Lung microvascular endothelial cell (primary cell): ENCODE data around the gene ELK3. TPM values are rescaled to one million over a fixed set of nuclear protein-coding genes. Genes with fewer than 3 reads are reported as not detected.
"Not testable (repeated sequence)": the region's sequence is repeated elsewhere in the genome, so short reads cannot be mapped to it uniquely, and the experiment has no call there.

Experiments
- DNase-seq, 2 donors: peaks; one replicate each; pipeline versions ENCODE4 v3.0.0 to v3.0.0-alpha.2; 2010; ENCODE audit warnings: low read depth in 2 of 2
- total RNA-seq: library from RNA; depleted of rRNA; stranded (reverse); fragments of >200 nt; gene quantifications from 2 replicates; pipeline ENCODE4 v1.2.1, GENCODE V29; 2014

Gene ELK3
- total RNA-seq, 1 donor from 2014 or later, result 47.2 TPM

DNA sequence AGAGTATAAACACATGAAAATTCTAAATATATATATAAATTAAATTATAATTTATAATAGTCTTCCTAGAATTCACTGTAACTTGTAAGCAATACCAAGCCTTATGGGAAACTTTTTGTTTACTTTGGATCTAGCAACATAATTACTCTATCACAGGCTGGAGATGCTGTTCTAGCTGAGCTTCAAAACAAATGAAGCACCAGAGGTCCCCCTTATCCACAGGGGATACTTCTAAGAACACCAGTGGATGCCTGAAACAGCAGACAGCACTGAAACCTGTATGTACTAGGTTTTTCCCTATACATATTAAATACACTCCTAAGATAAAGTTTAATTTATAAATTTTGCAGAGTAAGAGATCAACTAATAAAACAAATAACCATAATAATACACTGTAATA, 109.5 kb downstream of the ELK3 start:
- DNase-seq, result peak in 1 of 2 donors; percentile 31

DNA sequence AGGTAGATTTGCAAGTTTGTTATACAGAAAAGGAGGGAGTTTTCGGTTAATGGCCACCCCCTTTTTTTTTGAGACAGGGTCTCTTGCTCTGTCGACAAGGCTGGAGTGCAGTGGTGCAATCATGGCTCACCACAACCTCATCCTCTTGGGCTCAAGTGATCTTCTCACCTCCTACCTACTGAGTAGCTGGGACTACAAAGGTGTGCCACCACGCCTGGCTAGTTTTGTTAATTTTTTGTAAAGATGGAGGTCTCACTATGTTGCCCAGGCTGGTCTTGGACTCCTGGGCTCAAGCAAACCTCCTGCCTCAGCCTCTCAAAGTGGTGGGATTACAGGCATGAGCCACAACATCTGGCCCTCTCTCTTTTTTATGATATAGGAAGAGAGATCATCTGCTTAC, 111.5 kb downstream of the ELK3 start:
- DNase-seq, result no peak

DNA sequence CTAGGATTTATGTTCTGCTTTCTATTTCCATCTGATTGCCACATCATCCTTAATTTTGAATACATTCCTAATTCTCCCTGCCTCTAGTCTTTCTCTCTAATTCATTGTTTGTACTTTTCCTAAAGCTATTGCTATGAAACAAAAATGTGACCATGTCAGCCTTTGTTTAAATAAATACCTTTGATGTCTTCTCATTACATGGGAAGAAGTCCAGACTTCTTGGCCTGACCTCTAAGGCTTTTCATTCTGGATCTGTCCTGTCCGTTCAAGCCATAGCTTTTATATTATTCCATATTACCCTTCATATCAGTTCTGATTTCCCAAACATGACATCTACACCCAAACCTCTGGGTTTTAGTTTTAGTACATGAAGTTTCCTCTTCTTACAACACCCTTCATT, 114.7 kb downstream of the ELK3 start:
- no peak for DNase-seq

DNA sequence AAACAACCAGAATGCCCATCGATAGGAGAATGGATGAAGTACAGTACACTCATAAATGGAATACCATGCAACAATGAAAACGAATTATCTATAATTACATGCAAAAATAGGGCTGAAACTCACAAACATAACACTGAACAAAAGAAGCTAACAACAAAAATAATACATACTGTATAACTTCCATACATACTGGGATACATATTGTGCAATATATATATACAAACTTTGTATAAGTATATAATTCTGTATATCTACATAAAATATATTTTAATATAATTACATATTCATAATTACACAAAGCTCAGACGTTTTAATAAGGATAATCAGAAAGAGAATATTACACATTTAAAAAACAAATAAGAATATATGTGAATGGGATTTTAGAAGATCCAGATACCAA, 115.9 kb downstream of the ELK3 start:
- DNase-seq, result no peak

DNA sequence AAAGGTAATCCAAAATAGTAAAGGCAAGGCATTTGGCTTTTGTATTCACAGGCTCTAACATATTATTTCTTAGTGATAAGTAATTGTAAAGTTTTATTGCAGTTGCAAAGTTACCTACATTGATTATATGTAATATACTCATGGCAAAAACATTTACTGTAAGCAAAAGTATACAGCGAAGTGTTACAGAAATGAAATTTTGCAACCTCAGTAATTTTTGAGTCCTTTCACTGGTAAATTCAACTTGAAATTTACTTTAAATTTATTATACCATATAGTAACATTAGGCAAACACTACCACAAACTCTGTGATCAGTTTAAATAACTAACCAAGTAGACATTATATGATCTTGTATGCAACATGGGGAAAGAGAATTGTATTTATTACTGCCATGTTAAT, 117.0 kb downstream of the ELK3 start:
- DNase-seq, result no peak

DNA sequence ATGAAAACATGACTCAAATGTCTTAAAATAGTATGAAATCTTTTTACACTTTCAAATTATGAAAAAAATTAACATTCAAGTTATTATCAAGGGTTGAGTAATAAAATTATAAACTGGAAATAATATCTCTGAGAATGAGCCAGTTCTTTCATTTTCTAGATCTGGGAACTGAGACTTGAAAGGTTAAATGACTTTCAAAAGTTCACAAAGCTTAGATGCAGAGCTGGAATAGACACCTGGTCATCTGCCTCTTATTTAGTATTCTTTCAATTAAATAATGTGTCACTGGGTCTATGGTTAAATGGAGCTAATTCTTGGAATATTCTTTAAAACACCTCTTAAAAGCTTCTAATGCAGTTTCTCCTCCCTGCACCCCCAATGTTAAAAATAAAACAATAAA, 119.4 kb downstream of the ELK3 start:
- no peak for DNase-seq

DNA sequence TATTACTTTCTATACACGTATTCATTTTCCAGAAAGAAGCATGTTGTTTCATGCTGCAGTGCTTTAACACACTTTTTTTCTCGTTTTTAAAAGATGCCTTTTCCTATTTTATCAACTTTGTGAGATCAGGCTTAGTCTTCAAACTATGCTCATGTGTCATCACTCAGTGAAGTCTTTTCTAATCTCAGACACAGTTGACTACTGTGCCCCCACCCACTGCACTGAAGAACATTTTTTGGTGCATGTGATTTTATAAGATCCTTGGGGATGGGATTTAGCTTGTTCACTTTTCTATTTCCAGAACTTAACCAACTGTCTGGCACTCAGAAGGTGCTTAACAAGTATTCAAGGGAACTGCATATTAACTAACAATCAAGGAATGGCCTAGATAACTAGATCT, 120.5 kb downstream of the ELK3 start:
- DNase-seq, result no peak

DNA sequence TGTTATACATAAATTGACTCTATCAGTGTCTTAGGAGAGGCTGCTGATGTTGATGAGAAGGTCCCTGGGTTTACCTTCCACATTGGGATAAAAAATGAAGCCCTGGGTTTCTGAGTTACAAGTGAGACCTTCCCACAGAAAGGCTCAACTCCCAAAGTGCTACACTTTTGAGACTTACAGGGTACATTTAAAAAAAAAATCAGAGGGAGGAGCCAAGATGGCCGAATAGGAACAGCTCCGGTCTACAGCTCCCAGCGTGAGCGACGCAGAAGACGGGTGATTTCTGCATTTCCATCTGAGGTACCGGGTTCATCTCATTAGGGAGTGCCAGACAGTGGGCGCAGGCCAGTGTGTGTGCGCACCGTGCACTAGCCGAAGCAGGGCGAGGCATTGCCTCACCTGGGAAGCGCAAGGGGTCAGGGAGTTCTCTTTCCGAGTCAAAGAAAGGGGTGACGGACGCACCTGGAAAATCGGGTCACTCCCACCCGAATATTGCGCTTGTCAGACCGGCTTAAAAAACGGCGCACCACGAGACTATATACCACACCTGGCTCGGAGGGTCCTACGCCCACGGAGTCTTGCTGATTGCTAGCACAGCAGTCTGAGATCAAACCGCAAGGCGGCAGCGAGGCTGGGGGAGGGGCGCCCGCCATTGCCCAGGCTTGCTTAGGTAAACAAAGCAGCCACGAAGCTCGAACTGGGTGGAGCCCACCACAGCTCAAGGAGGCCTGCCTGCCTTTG, 121.7 kb downstream of the ELK3 start:
- not testable (repeated sequence) for DNase-seq

DNA sequence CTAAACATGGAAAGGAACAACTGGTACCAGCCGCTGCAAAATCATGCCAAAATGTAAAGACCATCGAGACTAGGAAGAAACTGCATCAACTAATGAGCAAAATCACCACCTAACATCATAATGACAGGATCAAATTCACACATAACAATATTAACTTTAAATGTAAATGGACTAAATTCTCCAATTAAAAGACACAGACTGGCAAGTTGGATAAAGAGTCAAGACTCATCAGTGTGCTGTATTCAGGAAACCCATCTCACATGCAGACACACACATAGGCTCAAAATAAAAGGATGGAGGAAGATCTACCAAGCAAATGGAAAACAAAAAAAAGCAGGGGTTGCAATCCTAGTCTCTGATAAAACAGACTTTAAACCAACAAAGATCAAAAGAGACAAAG, 123.6 kb downstream of the ELK3 start:
- not testable (repeated sequence) for DNase-seq

Other genes with a start within 250 kb of the ELK3 start
- gene HAL, start 198.0 kb upstream of the ELK3 start, total RNA-seq, result under 0.01 and 0.22 TPM in 2 replicates
- gene LTA4H, start 158.8 kb upstream of the ELK3 start, total RNA-seq, result 47.2 and 56.0 TPM in 2 replicates
- 94.1 and 127 TPM in 2 replicates for gene CDK17, start 206.1 kb downstream of the ELK3 start, total RNA-seq